Ishikawa (cell line): ENCODE data around the gene CEACAM8.

Experiments used
- CEBPB ChIP-seq: IDR thresholded peaks from 2 replicates; pipeline ENCODE4 v1.6.1; 2012
- CREB1 ChIP-seq: IDR thresholded peaks from 2 replicates; pipeline ENCODE4 v1.6.1; 2012; ENCODE audit warnings: low read depth
- EGR1 ChIP-seq: IDR thresholded peaks from 2 replicates; pipeline ENCODE4 v1.6.1; 2012
- EP300 ChIP-seq: IDR thresholded peaks from 2 replicates; pipeline ENCODE4 v1.6.1; 2012; ENCODE audit warnings: borderline replicate concordance
- FOXM1 ChIP-seq: IDR thresholded peaks from 2 replicates; pipeline ENCODE4 v1.6.1; 2012; ENCODE audit warnings: low read depth, borderline replicate concordance
- MAX ChIP-seq: IDR thresholded peaks from 2 replicates; pipeline ENCODE4 v1.6.1; 2012
- NFIC ChIP-seq: IDR thresholded peaks from 2 replicates; pipeline ENCODE4 v1.6.1; 2012
- RAD21 ChIP-seq: IDR thresholded peaks from 2 replicates; pipeline ENCODE4 v1.6.1; 2012; ENCODE audit warnings: low read depth
- REST ChIP-seq: IDR thresholded peaks from 2 replicates; pipeline ENCODE4 v1.6.1; 2012; ENCODE audit warnings: low read depth, mild to moderate bottlenecking
- TAF1 ChIP-seq: IDR thresholded peaks from 2 replicates; pipeline ENCODE4 v1.6.1; 2012; ENCODE audit warnings: low read depth, mild to moderate bottlenecking
- TCF12 ChIP-seq: IDR thresholded peaks from 2 replicates; pipeline ENCODE4 v1.6.1; 2012; ENCODE audit warnings: low read depth
- TEAD4 ChIP-seq: IDR thresholded peaks from 2 replicates; pipeline ENCODE4 v1.6.1; 2012
- YY1 ChIP-seq: IDR thresholded peaks from 2 replicates; pipeline ENCODE4 v1.6.1; 2012; ENCODE audit warnings: low read depth
- ZBTB7A ChIP-seq: IDR thresholded peaks from 2 replicates; pipeline ENCODE4 v1.6.1; 2012; ENCODE audit warnings: low read depth
- TF ChIP-seq, protein P1 (sequence below): IDR thresholded peaks from 2 replicates; pipeline ENCODE4 v1.6.1; 2012

Gene CEACAM8

GRCh38 chr19:42629191-42629590, 34.5 kb upstream of the CEACAM8 start:
- TF ChIP-seq TAF1 (no peak), YY1 (no peak), CREB1 (no peak), REST (no peak), FOXM1 (no peak), EP300 (no peak), ZBTB7A (no peak), TEAD4 (no peak)
- TF ChIP-seq, protein P1, sequence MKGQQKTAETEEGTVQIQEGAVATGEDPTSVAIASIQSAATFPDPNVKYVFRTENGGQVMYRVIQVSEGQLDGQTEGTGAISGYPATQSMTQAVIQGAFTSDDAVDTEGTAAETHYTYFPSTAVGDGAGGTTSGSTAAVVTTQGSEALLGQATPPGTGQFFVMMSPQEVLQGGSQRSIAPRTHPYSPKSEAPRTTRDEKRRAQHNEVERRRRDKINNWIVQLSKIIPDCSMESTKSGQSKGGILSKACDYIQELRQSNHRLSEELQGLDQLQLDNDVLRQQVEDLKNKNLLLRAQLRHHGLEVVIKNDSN, result no peak

DNA sequence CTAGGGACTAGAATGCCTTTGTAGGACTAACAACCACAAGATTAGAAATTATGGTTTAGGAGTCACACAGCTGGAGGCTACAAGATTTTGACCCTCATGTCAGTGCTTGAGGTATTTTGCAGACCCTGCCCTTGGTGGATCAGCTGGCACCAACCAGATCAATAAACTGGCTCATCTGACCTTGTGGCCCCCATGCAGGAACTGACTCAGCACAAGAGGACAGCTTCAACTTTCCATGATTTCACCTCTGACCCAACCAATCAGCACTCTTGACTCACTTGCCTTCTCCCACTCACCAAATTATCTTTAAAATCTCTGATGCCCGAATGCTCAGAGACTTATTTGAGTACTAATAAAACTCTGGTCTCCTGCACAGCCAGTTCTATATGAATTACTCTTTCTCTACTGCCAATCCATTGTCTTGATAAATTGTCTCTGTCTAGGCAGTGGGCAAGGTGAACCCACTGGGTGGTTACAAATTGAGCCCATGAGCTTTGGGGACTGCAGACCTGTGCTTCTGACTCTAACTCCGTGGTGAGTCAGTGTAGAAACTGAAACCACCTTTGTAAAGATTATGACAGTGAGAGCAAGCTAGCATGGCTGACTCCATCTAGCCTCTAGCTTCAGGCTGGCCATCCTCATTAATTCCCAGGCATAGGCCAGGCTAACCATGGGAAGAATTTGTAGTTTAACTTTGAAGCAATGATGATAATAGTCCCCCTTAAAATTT, 33.9 kb upstream of the CEACAM8 start:
- TF ChIP-seq EGR1 (no peak), TAF1 (no peak), TCF12 (no peak), CEBPB (no peak), RAD21 (no peak), YY1 (no peak), TEAD4 (no peak), MAX (no peak), NFIC (no peak), ZBTB7A (no peak), FOXM1 (no peak), CREB1 (no peak), EP300 (no peak), REST (no peak)
- TF ChIP-seq, protein P1, result no peak

- TF ChIP-seq, protein P1, result no peak
- TF ChIP-seq RAD21, result no peak
- no peak for TF ChIP-seq CREB1
- TF ChIP-seq ZBTB7A, result no peak
- TF ChIP-seq EGR1, result no peak
- TF ChIP-seq NFIC, result no peak
- TF ChIP-seq TCF12, result no peak
- no peak for TF ChIP-seq MAX
- TF ChIP-seq FOXM1, result no peak
- no peak for TF ChIP-seq EP300
These were observed 33.2 kb upstream of the CEACAM8 start for GRCh38 chr19:42627916-42628315.

GRCh38 chr19:42626181-42626580, 31.5 kb upstream of the CEACAM8 start:
- no peak for TF ChIP-seq YY1
- no peak for TF ChIP-seq CEBPB
- TF ChIP-seq ZBTB7A, result no peak
- no peak for TF ChIP-seq TAF1
- no peak for TF ChIP-seq EP300
- TF ChIP-seq RAD21, result no peak
- TF ChIP-seq FOXM1, result no peak
- no peak for TF ChIP-seq TEAD4

GRCh38 chr19:42619271-42619670, 24.5 kb upstream of the CEACAM8 start:
- TF ChIP-seq EP300 (no peak), FOXM1 (no peak), NFIC (no peak), CEBPB (no peak), ZBTB7A (no peak), YY1 (no peak), CREB1 (no peak), TEAD4 (no peak), MAX (no peak), EGR1 (no peak), REST (no peak), TAF1 (no peak)
